Limb (tissue), 2 donors: ENCODE data around the gene C8A.

ENCODE experiments used
- DNase-seq, 2 donors: peaks; one replicate each; pipeline ENCODE4 v3.0.0-alpha.2; 2016; ENCODE audit errors: extremely low spot score in 2 of 2

Gene C8A

DNA sequence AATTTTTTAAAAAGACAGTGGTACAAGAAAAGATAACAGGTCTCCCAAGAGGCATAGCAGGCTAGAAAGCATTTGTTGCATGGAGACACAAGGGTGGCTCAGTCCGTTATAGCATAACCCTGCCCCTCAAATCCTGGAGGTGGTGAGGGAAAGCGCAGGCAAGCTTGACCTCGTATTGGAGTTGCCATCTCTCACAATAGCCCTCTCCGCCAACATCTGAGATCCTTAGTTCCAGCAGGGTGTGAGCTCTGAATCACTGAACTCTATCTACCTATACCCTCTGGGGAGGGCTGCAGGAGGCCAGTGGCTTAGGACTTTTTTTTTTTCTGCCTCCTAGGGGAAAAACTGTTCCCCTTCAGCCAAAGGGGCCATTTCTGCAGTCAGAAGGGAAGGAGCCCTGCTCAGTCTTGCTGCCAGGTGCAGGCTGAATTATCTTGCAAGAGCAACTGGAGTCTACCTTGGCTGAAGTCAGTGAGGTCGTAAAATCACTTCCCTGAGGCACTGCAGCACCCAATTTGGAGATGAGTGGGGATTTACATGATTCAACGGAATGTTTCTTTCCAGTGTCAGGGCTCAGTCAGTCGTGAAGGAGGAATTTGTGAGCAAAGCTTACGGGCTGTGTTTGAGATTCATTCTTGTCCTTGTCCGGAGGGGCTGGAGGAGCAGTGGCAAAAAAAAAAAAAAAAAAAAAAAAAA lies 17.2 kb upstream of the C8A start:
- DNase-seq: no peak

GRCh38 chr1:56838759-56839158 lies 15.8 kb upstream of the C8A start:
- DNase-seq: no peak

DNA sequence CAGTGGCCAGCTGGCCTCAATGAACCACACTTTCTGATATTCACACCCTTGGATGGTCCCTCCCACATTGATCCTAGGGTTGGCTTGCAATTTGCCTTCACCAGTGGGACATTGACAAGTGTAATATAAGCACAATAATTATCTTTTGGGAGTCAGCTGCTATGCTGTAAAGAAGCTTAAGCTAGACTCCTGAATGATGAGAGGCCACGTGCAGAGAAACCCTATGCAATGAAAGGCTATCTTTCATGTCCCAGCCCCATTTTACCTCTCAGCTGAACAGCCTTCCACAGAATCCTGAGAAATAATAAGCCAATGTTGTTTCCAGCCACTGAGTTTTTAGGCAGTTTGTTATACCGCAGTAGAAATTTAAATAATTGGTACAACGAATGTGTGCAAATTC lies 11.1 kb upstream of the C8A start:
- no peak for DNase-seq

DNA sequence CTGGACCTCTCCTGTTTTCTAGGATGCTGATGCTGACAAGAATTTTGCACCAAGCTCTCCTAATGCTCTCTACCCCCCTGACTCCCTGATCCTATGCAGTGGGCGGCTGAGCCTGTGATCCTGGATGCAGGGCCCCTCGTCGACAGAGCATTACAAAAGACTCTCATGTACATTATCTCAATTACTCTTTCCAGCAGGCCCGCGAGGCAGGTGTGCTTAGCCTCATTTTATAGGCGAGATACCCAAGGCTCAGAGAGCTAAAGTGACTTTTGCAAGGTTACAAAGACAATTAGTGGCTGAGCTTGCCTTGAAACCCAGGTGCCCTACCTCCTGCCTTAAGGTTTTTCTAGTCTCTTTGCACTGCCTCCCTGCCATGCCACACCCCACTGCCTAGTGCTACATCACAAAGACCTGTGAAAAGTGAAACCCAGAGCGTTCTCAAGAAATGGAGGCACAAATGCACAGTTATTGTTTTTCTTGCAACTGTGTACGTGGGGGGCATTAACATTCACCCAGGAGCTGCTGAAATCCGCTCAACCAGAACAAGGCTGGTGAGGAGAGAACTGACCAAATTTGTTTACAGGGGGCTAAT lies 10.0 kb upstream of the C8A start:
- DNase-seq: no peak

DNA sequence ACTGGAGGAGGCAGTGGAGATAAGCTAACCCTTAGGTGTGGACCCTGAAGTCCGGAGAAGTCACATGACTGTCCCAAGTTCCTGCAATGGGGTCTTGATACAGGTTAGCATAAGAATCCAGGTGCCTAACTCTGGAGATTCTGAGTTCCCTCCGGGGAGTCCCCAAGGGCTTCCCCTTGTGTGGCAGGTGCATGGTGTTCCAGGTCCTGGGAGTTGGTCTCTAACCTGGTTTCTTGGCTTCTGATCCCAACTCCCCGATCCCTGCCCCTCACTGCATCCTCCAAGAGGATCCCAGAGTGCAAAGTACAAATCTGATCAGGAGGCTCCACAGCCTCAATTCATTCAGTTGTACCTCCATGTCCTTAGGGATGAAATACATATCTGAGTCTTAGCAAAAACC lies 9.3 kb upstream of the C8A start:
- no peak for DNase-seq

DNA sequence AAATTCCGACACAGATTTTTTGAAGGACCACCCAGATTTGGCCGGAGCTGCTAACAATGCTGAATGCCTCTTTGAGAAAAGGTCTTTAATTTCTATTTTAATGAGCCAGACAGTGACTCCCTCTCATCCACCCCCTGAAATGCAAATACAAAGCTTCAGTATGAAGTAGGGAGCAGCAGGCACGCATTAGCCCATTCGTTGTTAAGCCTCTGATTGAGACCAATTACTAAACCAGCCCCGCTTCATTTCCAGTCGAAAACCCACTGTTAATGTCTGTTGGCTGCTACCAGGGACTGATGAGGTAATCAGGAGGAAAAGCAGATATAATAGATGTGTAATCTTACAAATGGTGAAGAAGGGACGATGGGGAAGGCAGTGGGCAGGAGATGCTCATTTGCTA lies 4.8 kb upstream of the C8A start:
- DNase-seq: no peak

- DNase-seq: no peak
These were observed 4.2 kb upstream of the C8A start for GRCh38 chr1:56850411-56850810.

GRCh38 chr1:56850922-56851321 lies 3.7 kb upstream of the C8A start:
- DNase-seq: no peak

GRCh38 chr1:56852476-56852875 lies 2.1 kb upstream of the C8A start:
- no peak for DNase-seq

DNA sequence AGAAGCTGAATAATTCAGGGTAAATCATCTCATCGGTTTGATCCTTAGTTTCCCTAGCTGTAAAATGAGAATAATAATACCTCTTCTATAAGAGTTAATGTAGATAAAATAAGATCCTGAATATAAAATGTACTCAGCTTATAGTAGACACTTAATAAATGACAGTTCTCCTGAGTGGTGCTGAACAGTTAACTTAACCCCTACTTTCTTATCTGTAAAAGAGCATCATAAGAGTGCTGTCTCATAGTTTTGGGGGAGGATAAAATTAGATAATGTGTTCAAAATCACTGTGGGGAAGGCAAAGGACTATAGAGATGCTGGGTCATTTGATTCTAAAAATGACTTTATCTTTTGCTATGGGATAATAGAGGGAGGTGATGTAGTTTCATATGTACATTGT lies 593 bp downstream of the C8A start:
- DNase-seq: no peak

GRCh38 chr1:56856186-56856585 lies 1.6 kb downstream of the C8A start:
- DNase-seq: no peak

GRCh38 chr1:56859287-56859686 lies 4.7 kb downstream of the C8A start:
- DNase-seq: no peak

DNA sequence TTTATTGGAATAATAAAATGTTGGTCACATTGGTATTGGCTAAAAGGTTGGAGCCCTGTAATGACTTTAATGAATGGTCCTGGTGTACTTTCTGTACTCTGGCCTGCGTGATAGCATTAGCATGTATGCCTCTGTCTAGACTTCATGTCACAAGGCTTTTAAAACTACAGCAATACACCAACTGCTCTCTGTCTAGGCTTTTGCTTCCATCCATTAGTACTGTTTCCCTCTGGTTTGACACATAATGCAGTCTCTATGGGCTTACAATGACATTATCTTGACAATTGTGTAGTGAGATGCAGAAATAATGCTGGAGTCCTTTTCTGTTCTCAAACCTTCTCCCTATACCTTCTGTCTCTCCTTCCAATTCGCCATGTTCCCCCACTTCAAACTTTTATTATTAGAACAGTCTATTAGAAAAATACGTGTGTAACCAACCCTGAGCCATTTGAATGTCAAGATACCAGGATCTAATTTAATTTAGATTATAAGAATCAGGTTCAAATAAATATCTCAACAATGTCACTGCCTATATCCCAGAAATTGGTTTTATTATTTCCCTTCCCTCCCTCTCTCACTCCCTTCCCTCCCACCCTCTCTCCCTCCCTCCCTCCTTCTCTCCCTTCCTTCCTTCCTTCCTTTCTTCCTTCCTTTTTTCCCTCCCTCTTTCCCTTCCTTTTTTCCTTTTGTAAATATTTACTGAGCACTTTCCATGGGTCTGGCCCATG lies 8.8 kb downstream of the C8A start:
- no peak for DNase-seq

DNA sequence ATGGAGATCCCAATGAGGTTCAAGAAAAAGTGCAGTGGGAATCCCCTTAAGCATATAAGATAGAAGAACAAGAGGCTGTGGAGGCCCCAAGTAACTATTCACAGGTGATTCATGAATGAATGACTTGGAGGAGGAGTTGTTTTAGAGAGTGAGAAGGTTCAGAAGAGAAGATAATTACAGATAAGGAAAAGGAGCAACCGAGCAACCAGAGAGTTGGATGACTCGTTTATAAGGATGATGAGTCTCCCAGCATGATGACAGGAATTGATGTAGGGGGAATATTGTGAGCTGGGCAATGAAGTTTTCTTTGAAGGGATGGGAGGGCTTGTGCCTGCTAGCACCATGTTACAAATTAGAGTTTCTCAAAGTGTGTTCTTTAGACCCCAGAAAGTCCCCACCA lies 9.8 kb downstream of the C8A start:
- DNase-seq: no peak

GRCh38 chr1:56866656-56867055 lies 12.1 kb downstream of the C8A start:
- DNase-seq: no peak

DNA sequence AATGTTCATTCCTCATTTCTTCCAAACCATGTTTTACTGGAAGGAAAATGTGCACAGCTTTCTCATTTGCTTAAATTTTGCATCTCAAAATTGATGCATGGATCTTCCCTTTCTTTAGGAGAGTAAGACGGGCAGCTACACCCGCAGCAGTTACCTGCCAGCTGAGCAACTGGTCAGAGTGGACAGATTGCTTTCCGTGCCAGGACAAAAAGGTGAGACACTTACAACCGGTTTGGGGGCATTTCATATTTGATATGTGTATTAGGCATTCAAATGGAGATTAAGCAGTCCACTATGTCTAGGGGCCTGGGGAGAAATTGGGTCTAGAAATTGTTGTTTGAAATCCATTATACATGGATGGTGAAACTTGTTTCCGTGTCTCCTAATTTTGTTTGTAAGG lies 12.9 kb downstream of the C8A start:
- DNase-seq: no peak

GRCh38 chr1:56868761-56869160 lies 14.2 kb downstream of the C8A start:
- DNase-seq: no peak

DNA sequence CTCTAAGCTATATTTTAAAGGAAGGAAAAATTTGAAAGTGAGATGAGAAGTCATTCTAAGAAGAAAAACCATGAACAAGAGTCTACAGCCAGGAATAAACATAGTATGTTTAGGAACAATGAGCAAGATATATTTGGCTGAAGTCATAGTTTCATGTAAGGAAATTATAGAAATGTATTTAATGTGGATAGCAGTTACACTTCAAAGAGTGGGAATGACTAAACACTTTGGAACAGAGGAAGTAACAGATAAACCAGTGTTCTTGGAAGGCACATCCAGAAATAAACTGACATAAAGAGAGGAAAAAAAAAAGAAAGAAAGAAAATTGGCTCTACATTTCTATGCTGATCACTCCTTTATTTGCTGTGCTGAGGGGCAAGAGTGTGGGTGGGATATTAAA lies 18.0 kb downstream of the C8A start:
- DNase-seq: no peak

GRCh38 chr1:56873213-56873612 lies 18.6 kb downstream of the C8A start:
- DNase-seq: no peak

DNA sequence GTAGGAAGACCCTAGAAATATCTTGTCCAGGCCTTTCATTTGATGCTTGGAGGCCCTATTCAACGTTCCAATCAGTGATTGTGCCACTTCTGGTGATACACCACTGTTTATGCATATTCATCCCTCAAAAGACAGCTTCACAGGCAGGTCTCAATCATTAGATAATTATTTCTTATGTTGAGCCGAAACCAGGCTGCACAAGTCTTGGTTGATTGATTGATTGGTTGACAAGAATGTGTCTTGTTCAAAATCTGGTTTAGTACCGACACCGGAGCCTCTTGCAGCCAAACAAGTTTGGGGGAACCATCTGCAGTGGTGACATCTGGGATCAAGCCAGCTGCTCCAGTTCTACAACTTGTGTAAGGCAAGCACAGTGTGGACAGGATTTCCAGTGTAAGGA lies 20.1 kb downstream of the C8A start:
- no peak for DNase-seq

DNA sequence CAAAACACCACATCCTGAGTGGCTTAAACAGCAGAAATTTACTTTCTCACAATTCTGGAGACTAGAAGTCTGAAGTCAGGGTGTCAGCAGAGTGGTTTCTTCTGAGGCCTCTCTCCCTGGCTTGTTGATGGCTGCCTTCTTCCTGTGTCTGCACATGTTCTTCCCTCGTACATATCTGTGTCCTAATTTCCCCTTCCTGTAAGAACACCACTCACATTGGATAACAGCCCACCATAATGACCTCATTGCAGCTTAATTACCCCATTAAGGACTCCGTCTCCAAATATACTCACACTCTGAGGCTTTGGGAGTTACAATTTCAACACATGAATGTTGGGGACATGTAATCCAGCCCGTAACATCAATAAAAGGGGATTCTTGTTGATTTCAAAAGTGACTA lies 23.4 kb downstream of the C8A start:
- no peak for DNase-seq

DNA sequence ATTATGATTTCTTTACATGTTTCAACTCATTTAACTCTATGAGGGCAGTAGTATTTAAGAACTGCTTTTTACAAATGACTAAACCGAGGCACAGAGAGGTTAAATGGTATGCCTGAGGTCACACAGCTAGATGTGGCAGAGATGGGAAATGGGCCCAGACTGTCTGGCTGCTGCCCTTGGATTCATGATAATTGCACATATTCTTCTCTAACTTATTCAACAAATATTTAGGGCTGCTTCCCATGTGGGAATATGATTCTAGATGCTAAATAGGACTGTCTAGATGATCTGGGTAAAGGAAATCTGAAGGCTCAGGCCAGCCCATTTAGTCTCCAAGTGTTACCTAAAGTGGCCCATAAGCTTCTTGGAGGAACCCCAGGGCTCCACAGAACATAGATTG lies 26.2 kb downstream of the C8A start:
- no peak for DNase-seq

GRCh38 chr1:56881417-56881816 lies 26.8 kb downstream of the C8A start:
- DNase-seq: no peak
